ENCODE data around the gene CHRNA1.

The CHRNA1 gene

GRCh38 chr2:174792309-174793025, 28.2 kb upstream of the CHRNA1 start:
- DNase-seq (ENCODE audit: extremely low read depth, insufficient read length), result no peak
- no peak for TF ChIP-seq CTCF (IDR thresholded peaks at IDR 0.05; ENCODE audit: insufficient read depth, low read length, poor library complexity, severe bottlenecking)

GRCh38 chr2:174791746-174792280, 27.5 kb upstream of the CHRNA1 start:
- no peak for DNase-seq (ENCODE audit: extremely low read depth, insufficient read length)
- Histone ChIP-seq H3K27me3 (replicated peaks; ENCODE audit: control insufficient read depth, insufficient read depth, low read length) (no peaks in the 10 kb centered on the region; the same call in none of the 2 replicates), H3K4me3 (replicated peaks; ENCODE audit: low read depth, low read length) (no peak overlapping the region), H3K36me3 (ENCODE audit: control insufficient read depth, insufficient read depth, low read length) (no peaks in the 10 kb centered on the region)
- TF ChIP-seq CTCF (IDR thresholded peaks at IDR 0.05; ENCODE audit: insufficient read depth, low read length, poor library complexity, severe bottlenecking), result no peak

More at GRCh38 chr2:174792309-174793025, 28.2 kb upstream of the CHRNA1 start:
- Histone ChIP-seq H3K4me3 (replicated peaks; ENCODE audit: low read depth, low read length) (no peak overlapping the region), H3K36me3 (ENCODE audit: control insufficient read depth, insufficient read depth, low read length) (no peaks in the 10 kb centered on the region), H3K27me3 (replicated peaks; ENCODE audit: control insufficient read depth, insufficient read depth, low read length) (no peaks in the 10 kb centered on the region; the same call in none of the 2 replicates)

DNA sequence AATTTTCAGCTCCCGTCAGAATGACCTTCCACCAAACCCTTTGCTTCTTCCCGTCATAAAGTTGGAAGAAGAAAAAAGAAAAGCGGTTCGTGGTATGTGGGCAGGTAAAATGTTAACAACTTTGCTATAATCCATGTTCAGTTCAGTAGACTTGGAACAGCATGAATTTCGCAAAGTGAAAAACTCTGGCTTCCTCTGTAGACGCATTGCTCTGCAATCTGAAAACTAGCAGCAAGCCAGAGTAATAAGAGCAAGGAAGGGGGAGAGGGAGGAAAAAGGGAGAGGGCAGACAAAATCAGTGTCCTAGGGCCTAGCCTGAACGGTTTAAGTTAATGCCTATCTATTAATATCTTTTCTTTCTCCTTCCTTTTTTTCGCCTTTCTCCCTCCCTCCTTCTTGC, 26.7 kb upstream of the CHRNA1 start:
- Histone ChIP-seq H3K4me3 (replicated peaks; ENCODE audit: low read depth, low read length) (no peak overlapping the region), H3K36me3 (ENCODE audit: control insufficient read depth, insufficient read depth, low read length) (no peaks in the 10 kb centered on the region), H3K27me3 (replicated peaks; ENCODE audit: control insufficient read depth, insufficient read depth, low read length) (no peaks in the 10 kb centered on the region; the same call in none of the 2 replicates)
- no peak for DNase-seq (ENCODE audit: extremely low read depth, insufficient read length)
- TF ChIP-seq CTCF (IDR thresholded peaks at IDR 0.05; ENCODE audit: insufficient read depth, low read length, poor library complexity, severe bottlenecking), result no peak

- Histone ChIP-seq H3K27me3 (replicated peaks; ENCODE audit: control insufficient read depth, insufficient read depth, low read length) (no peaks in the 10 kb centered on the region; the same call in none of the 2 replicates), H3K36me3 (ENCODE audit: control insufficient read depth, insufficient read depth, low read length) (no peaks in the 10 kb centered on the region), H3K4me3 (replicated peaks; ENCODE audit: low read depth, low read length) (no peak overlapping the region)
- DNase-seq (ENCODE audit: extremely low read depth, insufficient read length), result no peak
- no peak for TF ChIP-seq CTCF (IDR thresholded peaks at IDR 0.05; ENCODE audit: insufficient read depth, low read length, poor library complexity, severe bottlenecking)
Measured at GRCh38 chr2:174789001-174789400, 24.7 kb upstream of the CHRNA1 start.

DNA sequence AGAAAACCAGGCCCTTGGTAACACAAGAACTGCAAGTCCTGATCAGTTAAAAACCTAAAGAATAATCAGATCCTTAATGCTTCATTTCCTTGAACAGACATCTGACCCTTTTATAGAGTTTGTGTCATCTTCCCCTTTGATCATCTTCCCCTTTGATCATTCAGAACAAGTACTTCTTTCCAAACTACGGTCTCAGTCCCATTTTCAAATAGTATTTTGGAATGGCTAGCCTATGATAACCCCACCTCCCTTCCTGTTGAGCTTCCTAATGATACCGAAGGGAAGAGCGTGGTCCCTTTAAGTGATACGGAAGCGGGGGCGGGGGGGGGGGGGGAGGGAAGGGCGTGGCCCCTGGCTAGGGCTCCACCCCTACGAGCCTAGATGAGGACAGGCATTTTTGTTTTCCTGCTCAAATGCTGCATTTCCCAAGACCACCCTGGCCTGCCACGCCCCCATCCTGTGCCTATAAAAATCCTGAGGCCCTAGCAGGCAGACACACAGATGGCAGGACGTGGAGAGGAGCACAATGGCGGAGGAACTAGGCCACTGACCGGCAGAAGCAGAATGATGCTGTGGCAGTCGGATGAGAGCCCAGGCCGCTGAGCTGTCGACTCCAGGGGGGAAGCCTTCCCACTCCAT, 24.1 kb upstream of the CHRNA1 start:
- H3K36me3 ChIP-seq (ENCODE audit: control insufficient read depth, insufficient read depth, low read length), result no peaks in the 10 kb centered on the region
- no peak overlapping the region for H3K4me3 ChIP-seq (replicated peaks; ENCODE audit: low read depth, low read length)
- H3K27me3 ChIP-seq (replicated peaks; ENCODE audit: control insufficient read depth, insufficient read depth, low read length), result no peaks in the 10 kb centered on the region; the same call in none of the 2 replicates
- no peak for DNase-seq (ENCODE audit: extremely low read depth, insufficient read length)
- TF ChIP-seq CTCF (IDR thresholded peaks at IDR 0.05; ENCODE audit: insufficient read depth, low read length, poor library complexity, severe bottlenecking), result no peak

Data from GM06990 (cell line).